HL-60 (cell line): Measurements from ENCODE around the gene CATSPER2.
"Not testable (repeated sequence)": the region's sequence is repeated elsewhere in the genome, so short reads cannot be mapped to it uniquely, and the experiment has no call there.

Experiments
- DNase-seq, 2 experiments: peaks; one replicate each; pipeline ENCODE4 v3.0.0-alpha.2; 2010 to 2020; ENCODE audit warnings: low read depth in 1 of 2, low spot score in 1 of 2
- H3K27ac ChIP-seq: fragments of 250-450 bp; sonication (Bioruptor Pico); replicated peaks from 2 replicates; pipeline ENCODE4 v1.5.1; 2020; ENCODE audit warnings: mild to moderate bottlenecking, moderate library complexity
- H3K27me3 ChIP-seq: fragments of 250-450 bp; sonication (Bioruptor Pico); 2 replicates; pipeline ENCODE4 v1.5.1; 2021; ENCODE audit warnings: mild to moderate bottlenecking, moderate library complexity; ENCODE audit not compliant: insufficient read depth, poor library complexity, severe bottlenecking
- H3K4me3 ChIP-seq: replicated peaks from 2 replicates; pipeline ENCODE4 v1.5.1; 2011; ENCODE audit warnings: mild to moderate bottlenecking, control low read depth, low read length; ENCODE audit not compliant: insufficient read depth
- GABPA ChIP-seq: IDR thresholded peaks from 2 replicates; pipeline ENCODE4 v1.6.1; 2012; ENCODE audit warnings: low read depth
- POLR2AphosphoS5 ChIP-seq: IDR thresholded peaks from 2 replicates; pipeline ENCODE4 v1.6.1; 2012; ENCODE audit warnings: low read depth
- REST ChIP-seq: IDR thresholded peaks from 2 replicates; pipeline ENCODE4 v1.6.1; 2012; ENCODE audit warnings: low read depth; ENCODE audit not compliant: insufficient replicate concordance
- SPI1 ChIP-seq: IDR thresholded peaks from 2 replicates; pipeline ENCODE4 v1.6.1; 2012; ENCODE audit warnings: low read depth, mild to moderate bottlenecking, borderline replicate concordance
- TF ChIP-seq, protein P1 (sequence below): IDR thresholded peaks from one replicate; pipeline ENCODE4 v1.5.1; 2011; ENCODE audit warnings: low read length, control low read depth, inconsistent platforms; ENCODE audit not compliant: insufficient read depth

Gene CATSPER2

GRCh38 chr15:43638464-43639204 is 10.0 kb downstream of the CATSPER2 start:
- H3K27ac ChIP-seq, H3K4me3 ChIP-seq, DNase-seq, H3K27me3 ChIP-seq: not testable (repeated sequence)

- not testable (repeated sequence) for H3K4me3 ChIP-seq, DNase-seq, H3K27ac ChIP-seq, H3K27me3 ChIP-seq
Observed at GRCh38 chr15:43626937-43627336, 21.7 kb downstream of the CATSPER2 start.

GRCh38 chr15:43625106-43625505 is 23.5 kb downstream of the CATSPER2 start:
- no peak overlapping the region for H3K4me3 ChIP-seq
- no peak for DNase-seq
- TF ChIP-seq POLR2AphosphoS5 (no peak), SPI1 (no peak), GABPA (no peak), REST (no peak)
- TF ChIP-seq, protein P1, sequence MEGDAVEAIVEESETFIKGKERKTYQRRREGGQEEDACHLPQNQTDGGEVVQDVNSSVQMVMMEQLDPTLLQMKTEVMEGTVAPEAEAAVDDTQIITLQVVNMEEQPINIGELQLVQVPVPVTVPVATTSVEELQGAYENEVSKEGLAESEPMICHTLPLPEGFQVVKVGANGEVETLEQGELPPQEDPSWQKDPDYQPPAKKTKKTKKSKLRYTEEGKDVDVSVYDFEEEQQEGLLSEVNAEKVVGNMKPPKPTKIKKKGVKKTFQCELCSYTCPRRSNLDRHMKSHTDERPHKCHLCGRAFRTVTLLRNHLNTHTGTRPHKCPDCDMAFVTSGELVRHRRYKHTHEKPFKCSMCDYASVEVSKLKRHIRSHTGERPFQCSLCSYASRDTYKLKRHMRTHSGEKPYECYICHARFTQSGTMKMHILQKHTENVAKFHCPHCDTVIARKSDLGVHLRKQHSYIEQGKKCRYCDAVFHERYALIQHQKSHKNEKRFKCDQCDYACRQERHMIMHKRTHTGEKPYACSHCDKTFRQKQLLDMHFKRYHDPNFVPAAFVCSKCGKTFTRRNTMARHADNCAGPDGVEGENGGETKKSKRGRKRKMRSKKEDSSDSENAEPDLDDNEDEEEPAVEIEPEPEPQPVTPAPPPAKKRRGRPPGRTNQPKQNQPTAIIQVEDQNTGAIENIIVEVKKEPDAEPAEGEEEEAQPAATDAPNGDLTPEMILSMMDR, result no peak

DNA sequence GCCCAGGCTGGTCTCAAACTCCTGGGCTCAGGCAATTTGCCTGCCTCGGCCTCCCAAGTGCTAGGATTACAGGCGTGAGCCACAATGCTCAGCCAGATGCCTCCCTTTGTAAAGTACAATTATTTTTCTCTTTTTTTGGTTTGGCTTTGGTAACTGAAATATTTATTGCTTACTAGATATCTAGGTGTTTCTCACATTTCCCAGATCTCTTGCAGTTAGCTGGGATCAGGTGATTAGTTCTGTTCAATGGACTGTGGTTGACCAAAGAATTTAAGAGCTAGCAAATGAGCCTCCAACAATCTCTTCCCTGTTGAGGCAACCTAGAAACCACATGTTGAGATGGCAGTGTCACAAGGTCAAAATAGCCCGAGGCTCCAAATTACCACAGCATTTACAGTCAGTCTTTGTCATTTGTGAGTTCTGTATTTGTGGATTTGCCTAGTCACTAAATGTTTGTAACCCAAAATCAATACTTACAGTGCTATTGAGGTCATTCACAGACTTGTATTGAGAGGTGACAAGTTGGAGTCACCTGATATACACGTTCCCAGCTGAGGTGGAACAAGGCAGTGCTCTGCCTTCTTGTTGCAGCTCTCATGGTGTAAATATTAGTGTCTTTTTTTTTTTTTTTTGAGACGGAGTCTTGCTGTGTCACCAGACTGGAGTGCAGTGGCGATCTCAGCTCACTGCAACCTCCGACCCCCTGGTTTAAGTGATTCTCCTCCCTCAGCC is 26.4 kb downstream of the CATSPER2 start:
- DNase-seq, result not testable (repeated sequence)

More at GRCh38 chr15:43625106-43625505, 23.5 kb downstream of the CATSPER2 start:
- Histone ChIP-seq H3K27me3 (no peaks in the 10 kb centered on the region), H3K27ac (no peak overlapping the region)

GRCh38 chr15:43618700-43619099 is 29.9 kb downstream of the CATSPER2 start, which contains the start of gene STRC:
Gene STRC (minus strand): TSS chr15:43618800. CDS start chr15:43618722, 78 bp downstream.
- not testable (repeated sequence) for DNase-seq, H3K4me3 ChIP-seq, H3K27me3 ChIP-seq, H3K27ac ChIP-seq

More for the DNA sequence above, 26.4 kb downstream of the CATSPER2 start:
- H3K4me3 ChIP-seq, H3K27ac ChIP-seq, H3K27me3 ChIP-seq: not testable (repeated sequence)

DNA sequence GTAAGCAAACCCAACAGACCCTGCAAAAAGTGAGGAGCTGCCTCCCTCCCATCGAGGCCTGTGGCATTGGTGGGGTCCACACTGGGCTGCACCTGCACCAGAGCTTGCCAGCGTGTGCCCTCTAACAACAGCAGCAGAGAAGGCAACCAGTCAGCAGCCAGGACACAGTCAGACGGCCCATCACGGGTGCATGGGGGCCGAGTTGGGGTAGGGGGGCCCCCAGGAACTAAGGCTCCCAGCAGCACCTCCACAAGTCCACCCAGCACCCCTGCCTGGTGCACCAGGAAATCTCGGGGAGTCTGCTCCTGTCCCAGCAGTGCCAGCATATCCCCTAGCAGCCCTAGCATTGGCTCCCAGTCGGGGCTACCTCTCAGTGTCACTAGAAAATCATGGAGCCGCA is 30.9 kb downstream of the CATSPER2 start:
- H3K4me3 ChIP-seq, DNase-seq, H3K27ac ChIP-seq, H3K27me3 ChIP-seq: not testable (repeated sequence)

DNA sequence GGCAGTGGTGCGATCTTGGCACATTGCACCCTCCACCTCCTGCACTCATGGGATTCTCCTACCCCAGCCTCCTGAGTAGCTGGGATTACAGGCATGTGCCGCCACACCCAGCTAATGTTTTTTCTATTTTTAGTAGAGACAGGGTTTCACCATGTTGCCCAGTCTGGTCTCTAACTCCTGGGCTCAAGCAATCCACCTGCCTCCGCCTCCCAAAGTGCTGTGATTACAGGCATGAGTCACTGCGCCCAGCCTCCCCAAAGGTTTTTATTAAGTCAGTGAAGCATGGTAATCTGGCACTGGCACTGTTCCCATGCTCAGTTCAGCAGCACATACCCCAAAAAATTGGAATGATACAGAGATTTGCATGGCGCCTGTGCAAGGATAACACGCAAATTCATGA is 46.4 kb downstream of the CATSPER2 start:
- H3K4me3 ChIP-seq, H3K27me3 ChIP-seq, H3K27ac ChIP-seq, DNase-seq: not testable (repeated sequence)

DNA sequence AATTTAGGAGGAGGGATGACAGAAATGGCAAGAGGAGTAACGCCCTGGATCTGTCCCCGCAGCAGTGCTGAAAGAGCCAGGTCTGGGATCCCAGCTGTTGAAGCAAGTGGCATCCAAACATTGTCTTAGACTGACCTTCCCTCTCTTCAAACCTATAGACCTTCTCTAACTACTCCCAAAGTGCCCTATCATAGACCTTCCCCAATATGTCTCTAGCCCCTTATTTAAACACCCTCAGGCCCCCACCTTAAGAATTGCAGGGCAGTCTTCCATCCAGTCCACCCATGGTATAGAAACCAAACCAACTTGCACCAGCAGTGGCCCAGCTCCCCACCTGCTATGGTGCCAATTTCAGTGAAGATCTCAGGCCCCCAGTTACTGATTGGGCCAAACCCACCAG is 48.4 kb downstream of the CATSPER2 start:
- not testable (repeated sequence) for DNase-seq, H3K27ac ChIP-seq, H3K27me3 ChIP-seq

DNA sequence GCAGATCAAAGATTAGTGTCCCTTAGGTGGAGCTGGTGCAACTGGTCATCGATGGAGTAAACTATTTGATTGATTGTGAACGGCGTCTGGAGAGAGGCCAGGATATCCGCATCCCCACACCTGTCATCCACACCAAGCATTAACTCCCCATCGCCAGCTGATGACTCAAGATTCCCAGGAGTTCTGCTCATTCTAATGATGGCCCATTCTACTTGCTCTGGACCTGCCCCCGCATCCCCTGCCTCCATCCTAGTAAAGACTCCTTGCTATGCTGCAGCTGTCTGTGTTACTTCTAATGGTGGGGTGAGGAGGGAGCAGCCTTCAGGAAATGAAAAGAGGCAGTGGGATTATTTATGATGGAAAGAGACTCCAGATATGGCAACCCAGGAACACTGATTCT is 49.5 kb downstream of the CATSPER2 start:
- H3K27ac ChIP-seq, H3K4me3 ChIP-seq, DNase-seq, H3K27me3 ChIP-seq: not testable (repeated sequence)

More for the DNA sequence above, 48.4 kb downstream of the CATSPER2 start:
- not testable (repeated sequence) for H3K4me3 ChIP-seq

- DNase-seq, H3K4me3 ChIP-seq, H3K27me3 ChIP-seq, H3K27ac ChIP-seq: not testable (repeated sequence)
Observed at GRCh38 chr15:43593328-43594190, 55.1 kb downstream of the CATSPER2 start, which contains the start of gene CKMT1B. Gene CKMT1B (plus strand): TSS chr15:43594027. CDS start chr15:43594219, 192 bp downstream.

GRCh38 chr15:43592841-43593240 is 55.8 kb downstream of the CATSPER2 start:
- DNase-seq, H3K4me3 ChIP-seq, H3K27ac ChIP-seq, H3K27me3 ChIP-seq: not testable (repeated sequence)
